NT2/D1 (cell line): ENCODE measurements around the gene DNAAF9.

ENCODE experiments used
- YY1 ChIP-seq: IDR thresholded peaks from 2 replicates; pipeline ENCODE4 v1.6.1; 2011; ENCODE audit not compliant: insufficient read length, insufficient read depth
- ZNF274 ChIP-seq: IDR thresholded peaks from 2 replicates; pipeline ENCODE4 v1.6.1; 2011; ENCODE audit warnings: mild to moderate bottlenecking, low read depth, low read length

DNA sequence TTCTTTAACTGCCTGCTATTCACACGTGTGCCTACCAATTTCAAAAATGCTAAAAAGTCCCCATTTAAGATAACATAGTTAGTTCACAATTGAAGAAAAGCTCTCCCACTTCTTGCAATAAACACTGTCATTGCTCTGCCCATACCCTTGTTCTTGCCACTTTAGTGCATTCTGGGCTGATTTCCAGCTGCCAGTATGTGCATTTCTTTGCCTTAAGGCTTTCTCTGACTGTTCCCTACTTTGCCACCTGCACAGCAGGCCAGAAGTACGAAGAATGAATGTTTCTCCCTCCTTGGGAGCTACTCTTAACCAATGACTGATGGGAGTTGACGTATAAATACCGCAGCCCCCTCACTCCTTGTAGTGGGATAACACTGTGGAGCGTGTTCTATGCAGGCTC, 47.4 kb upstream of the DNAAF9 start:
- TF ChIP-seq YY1 (no peak), ZNF274 (no peak)
